Esophagus muscularis mucosa (tissue), 4 donors: Measurements from ENCODE around the gene SMIM35.

Experiments used
- CTCF ChIP-seq, 3 experiments: fragments of 200-600 bp in 2 of 3; fragments of 450-650 bp in 1 of 3; sonication (generic) in 2 of 3; IDR thresholded peaks; one replicate each; pipeline ENCODE4 v1.5.1; 2017 to 2019; ENCODE audit warnings: antibody characterized with exemption in 3 of 3, mild to moderate bottlenecking in 2 of 3, moderate library complexity in 1 of 3
- EP300 ChIP-seq: sonication (generic); formaldehyde crosslinking; IDR thresholded peaks from one replicate; pipeline ENCODE4 v1.6.1; 2017; ENCODE audit warnings: antibody characterized with exemption
- POLR2A ChIP-seq: fragments of 450-650 bp; IDR thresholded peaks from one replicate; pipeline ENCODE4 v1.6.1; 2017; ENCODE audit warnings: antibody characterized with exemption, moderate library complexity, mild to moderate bottlenecking, low read depth
- POLR2AphosphoS5 ChIP-seq, 2 donors: sonication (generic); formaldehyde crosslinking; IDR thresholded peaks; one replicate each; pipeline ENCODE4 v1.6.1; 2017; ENCODE audit warnings: antibody characterized with exemption in 2 of 2

GRCh38 chr11:118124929-118125535 is 38.3 kb upstream of the SMIM35 start:
- TF ChIP-seq CTCF (IDR thresholded peaks at IDR 0.05) (no peak), POLR2AphosphoS5 (IDR thresholded peaks at IDR 0.05) (no peak), EP300 (no peak), POLR2A (no peak)
